SK-N-SH (cell line): Measurements from ENCODE around the gene PRSS38. TPM values are rescaled to one million over a fixed set of nuclear protein-coding genes. Genes with fewer than 3 reads are reported as not detected.

Experiments used
- CTCF ChIA-PET: fragments of 300-600, 350-600 bp; formaldehyde crosslinking; extraction: SDS; loops from one replicate; lab custom pipeline; 2021; lab: Yijun Ruan, JAX
- POLR2A ChIA-PET: fragments of 350-600 bp; sonication (Branson Sonifier 250); formaldehyde crosslinking; extraction: SDS; loops from one replicate; lab custom pipeline; 2020; ENCODE audit warnings: antibody characterized with exemption, inconsistent platforms; lab: Yijun Ruan, JAX
- DNase-seq: peaks from one replicate; pipeline ENCODE4 v3.0.0; 2012
- H2AFZ ChIP-seq: fragments of 200-600 bp; sonication (generic); 2 replicates; pipeline ENCODE4 v1.8.1; 2016; ENCODE audit warnings: antibody characterized with exemption, mild to moderate bottlenecking, low read depth
- H3F3A ChIP-seq: fragments of 200-600 bp; sonication (generic); replicated peaks from 2 replicates; pipeline ENCODE3; 2016; ENCODE audit warnings: antibody characterized with exemption, mild to moderate bottlenecking; ENCODE audit not compliant: insufficient read depth
- H3K27ac ChIP-seq, 2 experiments: fragments of 200-500 bp in 1 of 2; fragments of 200-600 bp in 1 of 2; sonication (Bioruptor generic) in 1 of 2; sonication (generic), shearing (Covaris generic) in 1 of 2; 2 replicates each; pipeline versions ENCODE4 v1.5.1 to v1.6.1; 2014 to 2016; ENCODE audit warnings: low read depth in 2 of 2, inconsistent platforms in 1 of 2, low read length in 1 of 2, mild to moderate bottlenecking in 1 of 2, mixed read lengths in 1 of 2
- H3K27me3 ChIP-seq: fragments of 200-600 bp; sonication (generic), shearing (Covaris generic); 2 replicates; pipeline ENCODE4 v1.6.1; 2016; ENCODE audit warnings: mixed run types; ENCODE audit not compliant: insufficient read depth
- H3K36me3 ChIP-seq, 2 experiments: fragments of 200-500 bp in 1 of 2; fragments of 200-600 bp in 1 of 2; sonication (Bioruptor generic) in 1 of 2; sonication (generic) in 1 of 2; replicated peaks in 1 of 2; 2 replicates each; pipeline versions ENCODE3 to v1.5.1; 2014 to 2016; ENCODE audit warnings: low read length in 1 of 2, mild to moderate bottlenecking in 1 of 2; ENCODE audit not compliant: insufficient read depth in 2 of 2, control insufficient read depth in 1 of 2
- H3K4me1 ChIP-seq, 2 experiments: fragments of 200-500 bp in 1 of 2; fragments of 200-600 bp in 1 of 2; sonication (Bioruptor generic) in 1 of 2; sonication (generic), shearing (Covaris generic) in 1 of 2; 2 replicates each; pipeline versions ENCODE4 v1.5.1 to v1.6.1; 2014 to 2016; ENCODE audit warnings: low read depth in 1 of 2, low read length in 1 of 2, mixed run types in 1 of 2; ENCODE audit not compliant: insufficient read depth in 2 of 2, control insufficient read depth in 1 of 2
- H3K4me2 ChIP-seq: fragments of 200-600 bp; sonication (generic), shearing (Covaris generic); 2 replicates; pipeline ENCODE4 v1.6.1; 2017; ENCODE audit warnings: mixed run types
- H3K4me3 ChIP-seq, 2 experiments: fragments of 200-500 bp in 1 of 2; fragments of 200-600 bp in 1 of 2; sonication (Bioruptor generic) in 1 of 2; sonication (generic), shearing (Covaris generic) in 1 of 2; 2 replicates each; pipeline versions ENCODE4 v1.5.1 to v1.8.1; 2014 to 2016; ENCODE audit warnings: low read depth in 2 of 2, inconsistent platforms in 1 of 2, low read length in 1 of 2, mild to moderate bottlenecking in 1 of 2, mixed read lengths in 1 of 2, moderate library complexity in 1 of 2
- H3K79me2 ChIP-seq: fragments of 200-600 bp; sonication (generic); 2 replicates; pipeline ENCODE4 v1.8.1; 2017; ENCODE audit warnings: mild to moderate bottlenecking; ENCODE audit not compliant: insufficient read depth
- H3K9ac ChIP-seq: fragments of 200-600 bp; sonication (generic); 2 replicates; pipeline ENCODE4 v1.6.1; 2017; ENCODE audit warnings: mixed run types
- H3K9me2 ChIP-seq: fragments of 200-600 bp; sonication (generic); 2 replicates; pipeline ENCODE4 v1.6.1; 2017; ENCODE audit warnings: mixed run types
- H3K9me3 ChIP-seq: fragments of 200-600 bp; sonication (generic); 2 replicates; pipeline ENCODE4 v1.6.1; 2017; ENCODE audit warnings: mixed run types, mild to moderate bottlenecking, moderate library complexity
- H4K20me1 ChIP-seq: fragments of 200-600 bp; sonication (generic); 2 replicates; pipeline ENCODE4 v1.6.1; 2017; ENCODE audit warnings: mild to moderate bottlenecking, mixed run types; ENCODE audit not compliant: insufficient read depth
- ELF1 ChIP-seq: IDR thresholded peaks from 2 replicates; pipeline ENCODE4 v1.4.0; 2012
- FOXM1 ChIP-seq: IDR thresholded peaks from 2 replicates; pipeline ENCODE4 v1.4.0; 2012; ENCODE audit warnings: low read depth, mild to moderate bottlenecking
- JUND ChIP-seq: IDR thresholded peaks from 2 replicates; pipeline ENCODE4 v1.4.0; 2012
- MEF2A ChIP-seq: IDR thresholded peaks from 2 replicates; pipeline ENCODE4 v1.4.0; 2012; ENCODE audit warnings: low read depth, borderline replicate concordance
- MXI1 ChIP-seq: IDR thresholded peaks from 2 replicates; pipeline ENCODE4 v1.6.1; 2012; ENCODE audit warnings: mild to moderate bottlenecking, low read depth, low read length, improper control_type of control experiment
- NFIC ChIP-seq: IDR thresholded peaks from 2 replicates; pipeline ENCODE4 v1.4.0; 2012; ENCODE audit warnings: borderline replicate concordance
- NRF1 ChIP-seq: IDR thresholded peaks from 2 replicates; pipeline ENCODE4 v1.6.1; 2012; ENCODE audit warnings: low read depth, mild to moderate bottlenecking, low read length
- POLR2AphosphoS5 ChIP-seq: IDR thresholded peaks from 2 replicates; pipeline ENCODE4 v1.6.1; 2012; ENCODE audit warnings: low read depth, low read length
- RFX5 ChIP-seq: IDR thresholded peaks from 2 replicates; pipeline ENCODE4 v1.6.1; 2012; ENCODE audit warnings: mild to moderate bottlenecking, improper control_type of control experiment, low read length
- SIN3A ChIP-seq: IDR thresholded peaks from 2 replicates; pipeline ENCODE4 v1.6.1; 2012; ENCODE audit warnings: low read depth, mild to moderate bottlenecking, low read length, moderate library complexity, borderline replicate concordance
- TAF1 ChIP-seq: IDR thresholded peaks from 2 replicates; pipeline ENCODE4 v1.6.1; 2012; ENCODE audit warnings: low read depth, mild to moderate bottlenecking, low read length, moderate library complexity, borderline replicate concordance
- TCF12 ChIP-seq: IDR thresholded peaks from 2 replicates; pipeline ENCODE4 v1.4.0; 2012
- TEAD4 ChIP-seq: IDR thresholded peaks from 2 replicates; pipeline ENCODE4 v1.4.0; 2012; ENCODE audit warnings: mild to moderate bottlenecking, borderline replicate concordance; ENCODE audit not compliant: insufficient read depth
- WGBS: methylation state at CpG from one replicate; pipeline ENCODE4 v1.1.6; 2017; ENCODE audit warnings: low lambda C conversion rate; 5-methylcytosine and 5-hydroxymethylcytosine counted together
- polyA plus RNA-seq, 3 experiments: library from polyadenylated mRNA; depleted of rRNA; stranded (reverse); fragments of >200 nt; gene quantifications; 2 replicates each; pipeline ENCODE4 v1.2.3, GENCODE V29; 2012
- TF ChIP-seq, protein P1 (sequence below): IDR thresholded peaks from 2 replicates; pipeline ENCODE4 v1.4.0; 2012; ENCODE audit warnings: low read depth, borderline replicate concordance
- TF ChIP-seq, protein P2 (sequence below): fragments of 200-600 bp; sonication (generic); IDR thresholded peaks from 2 replicates; pipeline ENCODE4 v1.6.1; 2017; ENCODE audit warnings: antibody characterized with exemption, mild to moderate bottlenecking, moderate library complexity
- TF ChIP-seq, protein P3 (sequence below): IDR thresholded peaks from 2 replicates; pipeline ENCODE4 v1.4.0; 2012; ENCODE audit warnings: low read depth

PRSS38 gene
- polyA plus RNA-seq, 1 of the 3 experiments (the other 2 are of a cell fraction) = not detected

DNA sequence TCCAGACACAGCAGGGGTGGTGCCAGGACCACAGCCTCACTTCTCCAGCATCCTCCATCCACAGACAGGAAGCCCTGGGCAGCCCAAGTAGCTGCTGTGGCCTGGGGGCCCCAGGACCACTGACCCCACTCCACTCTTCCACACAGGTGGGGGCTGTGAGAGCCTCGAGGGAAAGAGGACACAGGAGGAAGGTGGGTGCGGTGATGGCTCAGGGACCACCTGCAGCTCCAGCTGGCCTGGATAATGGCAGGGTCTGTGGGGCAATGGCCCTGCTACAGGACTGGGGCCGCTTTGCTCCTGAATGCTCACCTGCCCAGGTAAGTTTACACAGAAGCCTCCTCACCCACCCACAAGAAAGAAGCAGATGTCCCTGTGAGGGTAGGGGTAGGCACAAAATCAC lies 18.3 kb upstream of the PRSS38 start:
- Histone ChIP-seq H3K27ac (no peak overlapping the region), H3K4me1 (peaks cover 17 to 21% of the 10 kb centered on the region in 2 experiments), H3K4me2 (no peak overlapping the region), H3K79me2 (no peaks in the 10 kb centered on the region), H3K4me3 (no peak overlapping the region), H3K36me3 (no peaks in the 10 kb centered on the region), H4K20me1 (no peaks in the 10 kb centered on the region), H3K9ac (no peak overlapping the region), H3K9me3 (no peaks in the 10 kb centered on the region), H3K9me2 (no peaks in the 10 kb centered on the region), H2AFZ (no peak overlapping the region), H3F3A (no peaks in the 10 kb centered on the region), H3K27me3 (no peaks in the 10 kb centered on the region)
- POLR2A ChIA-PET = no interaction called here
- no peak for DNase-seq
- no peak for TF ChIP-seq RFX5
- TF ChIP-seq MEF2A = no peak
- whole genome bisulfite sequencing = 92% methylated on average over 3 of the region's 3 CpGs
- CTCF ChIA-PET = no interaction called here

DNA sequence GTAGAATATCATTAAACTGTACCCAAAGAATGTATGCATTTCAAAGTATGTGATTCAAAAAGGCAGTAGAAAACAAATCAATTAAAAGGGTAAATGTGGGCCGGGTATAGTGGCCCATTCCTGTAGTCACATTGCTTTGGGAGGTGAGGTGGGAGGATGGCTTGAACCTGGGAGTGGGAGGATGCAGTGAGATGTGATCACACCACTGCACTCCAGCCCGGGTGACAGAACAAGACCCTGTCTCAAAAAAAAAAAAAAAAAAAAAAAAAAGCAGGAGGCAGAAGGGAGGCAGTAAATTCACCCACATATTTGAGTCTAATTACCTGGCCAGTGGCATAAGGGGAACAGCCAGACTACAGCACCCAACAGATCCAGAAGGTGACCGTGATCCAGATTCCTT lies 17.9 kb upstream of the PRSS38 start:
- TF ChIP-seq TEAD4 (no peak), TCF12 (no peak), MXI1 (no peak), NRF1 (no peak), ELF1 (no peak), POLR2AphosphoS5 (no peak), TAF1 (no peak), FOXM1 (no peak), JUND (no peak), SIN3A (no peak), NFIC (no peak)
- TF ChIP-seq, protein P1, sequence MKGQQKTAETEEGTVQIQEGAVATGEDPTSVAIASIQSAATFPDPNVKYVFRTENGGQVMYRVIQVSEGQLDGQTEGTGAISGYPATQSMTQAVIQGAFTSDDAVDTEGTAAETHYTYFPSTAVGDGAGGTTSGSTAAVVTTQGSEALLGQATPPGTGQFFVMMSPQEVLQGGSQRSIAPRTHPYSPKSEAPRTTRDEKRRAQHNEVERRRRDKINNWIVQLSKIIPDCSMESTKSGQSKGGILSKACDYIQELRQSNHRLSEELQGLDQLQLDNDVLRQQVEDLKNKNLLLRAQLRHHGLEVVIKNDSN = no peak
- TF ChIP-seq, protein P2, sequence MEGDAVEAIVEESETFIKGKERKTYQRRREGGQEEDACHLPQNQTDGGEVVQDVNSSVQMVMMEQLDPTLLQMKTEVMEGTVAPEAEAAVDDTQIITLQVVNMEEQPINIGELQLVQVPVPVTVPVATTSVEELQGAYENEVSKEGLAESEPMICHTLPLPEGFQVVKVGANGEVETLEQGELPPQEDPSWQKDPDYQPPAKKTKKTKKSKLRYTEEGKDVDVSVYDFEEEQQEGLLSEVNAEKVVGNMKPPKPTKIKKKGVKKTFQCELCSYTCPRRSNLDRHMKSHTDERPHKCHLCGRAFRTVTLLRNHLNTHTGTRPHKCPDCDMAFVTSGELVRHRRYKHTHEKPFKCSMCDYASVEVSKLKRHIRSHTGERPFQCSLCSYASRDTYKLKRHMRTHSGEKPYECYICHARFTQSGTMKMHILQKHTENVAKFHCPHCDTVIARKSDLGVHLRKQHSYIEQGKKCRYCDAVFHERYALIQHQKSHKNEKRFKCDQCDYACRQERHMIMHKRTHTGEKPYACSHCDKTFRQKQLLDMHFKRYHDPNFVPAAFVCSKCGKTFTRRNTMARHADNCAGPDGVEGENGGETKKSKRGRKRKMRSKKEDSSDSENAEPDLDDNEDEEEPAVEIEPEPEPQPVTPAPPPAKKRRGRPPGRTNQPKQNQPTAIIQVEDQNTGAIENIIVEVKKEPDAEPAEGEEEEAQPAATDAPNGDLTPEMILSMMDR = no peak
- TF ChIP-seq, protein P3, sequence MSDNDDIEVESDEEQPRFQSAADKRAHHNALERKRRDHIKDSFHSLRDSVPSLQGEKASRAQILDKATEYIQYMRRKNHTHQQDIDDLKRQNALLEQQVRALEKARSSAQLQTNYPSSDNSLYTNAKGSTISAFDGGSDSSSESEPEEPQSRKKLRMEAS = no peak
- WGBS = 52% methylated on average over 3 of the region's 3 CpGs
- Histone ChIP-seq H3K27ac (no peak overlapping the region), H3K36me3 (no peaks in the 10 kb centered on the region), H3K4me2 (no peak overlapping the region), H2AFZ (no peak overlapping the region), H3K79me2 (no peaks in the 10 kb centered on the region), H3K9ac (no peak overlapping the region), H3K27me3 (no peaks in the 10 kb centered on the region), H3K9me2 (no peaks in the 10 kb centered on the region), H3K9me3 (no peaks in the 10 kb centered on the region), H3F3A (no peaks in the 10 kb centered on the region), H3K4me1 (peaks cover 17 to 21% of the 10 kb centered on the region in 2 experiments), H4K20me1 (no peaks in the 10 kb centered on the region), H3K4me3 (no peak overlapping the region)
- CTCF ChIA-PET = no interaction called here
- POLR2A ChIA-PET = no interaction called here
- no peak for DNase-seq
